Measurements from ENCODE around the gene WSCD1.
A peak's percentile ranks its signal among the peaks of the same experiment; 100 is the strongest.

Gene WSCD1

DNA sequence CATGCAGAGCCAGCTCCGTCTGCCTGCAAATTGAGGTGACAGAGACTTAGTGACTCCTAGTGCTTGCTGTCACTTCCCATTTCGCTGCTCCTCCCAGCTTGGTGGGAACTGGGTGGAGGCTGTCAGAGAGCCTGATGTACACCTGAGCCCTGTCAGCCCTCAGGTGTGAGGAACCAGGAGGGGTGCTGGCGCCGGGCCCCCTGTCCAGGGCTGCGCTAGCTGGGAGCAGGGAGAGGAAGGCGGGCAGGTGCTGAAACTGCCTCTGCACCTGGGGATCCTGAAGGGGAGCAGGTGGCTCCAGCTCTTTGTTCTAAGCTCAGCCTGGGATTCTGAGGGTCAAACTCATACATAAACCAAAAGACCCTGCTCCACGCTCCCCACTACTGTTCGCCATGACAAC, 10.8 kb upstream of the WSCD1 start:
- Histone ChIP-seq H3K36me3 (ENCODE audit: control insufficient read depth, insufficient read depth, low read length) (no peaks in the 10 kb centered on the region), H3K4me1 (ENCODE audit: control insufficient read depth, insufficient read depth, low read length) (no peaks in the 10 kb centered on the region), H3K9me3 (ENCODE audit: control insufficient read depth, insufficient read depth, low read length) (no peaks in the 10 kb centered on the region), H3K27me3 (ENCODE audit: control insufficient read depth, insufficient read depth, low read length) (no peaks in the 10 kb centered on the region), H3K27ac (ENCODE audit: low read length) (no peak overlapping the region), H3K4me3 (ENCODE audit: low read length) (no peak overlapping the region)
- no peak for DNase-seq (ENCODE audit: low read depth, low spot score)
- WGBS (ENCODE audit: insufficient coverage, insufficient read length) = no CpG with 5 or more reads among the region's 8 CpGs

DNA sequence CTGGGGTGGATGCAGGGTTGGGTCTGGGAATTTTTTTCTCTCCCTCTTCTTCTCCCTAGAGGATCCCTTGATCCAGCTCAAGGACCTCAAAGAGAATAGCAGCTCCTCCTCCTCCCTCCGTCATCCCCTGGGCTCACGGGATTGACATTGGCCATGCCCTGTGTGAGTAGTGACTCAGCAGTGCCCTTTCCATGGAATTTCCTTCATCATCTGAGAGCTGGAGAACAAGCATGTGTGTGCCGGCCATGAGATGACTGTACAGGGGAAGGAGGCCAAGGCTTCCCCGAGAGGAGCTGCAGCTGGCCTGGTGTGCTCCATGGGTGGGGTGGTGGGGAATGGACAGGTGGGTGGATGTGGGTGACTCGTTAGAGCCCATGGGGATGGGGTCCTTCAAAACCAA, 8.9 kb upstream of the WSCD1 start:
- no peaks in the 10 kb centered on the region for H3K36me3 ChIP-seq (ENCODE audit: control insufficient read depth, insufficient read depth, low read length)
- no peak overlapping the region for H3K27ac ChIP-seq (ENCODE audit: low read length)
- no peak overlapping the region; the same call in 1 of the 2 replicates for H3K4me3 ChIP-seq (ENCODE audit: low read length)
- H3K27me3 ChIP-seq (ENCODE audit: control insufficient read depth, insufficient read depth, low read length) = no peaks in the 10 kb centered on the region
- H3K4me1 ChIP-seq (ENCODE audit: control insufficient read depth, insufficient read depth, low read length) = no peaks in the 10 kb centered on the region
- H3K9me3 ChIP-seq (ENCODE audit: control insufficient read depth, insufficient read depth, low read length) = no peaks in the 10 kb centered on the region
- WGBS (ENCODE audit: insufficient coverage, insufficient read length) = no CpG with 5 or more reads among the region's 5 CpGs
- DNase-seq (ENCODE audit: low read depth, low spot score) = no peak

DNA sequence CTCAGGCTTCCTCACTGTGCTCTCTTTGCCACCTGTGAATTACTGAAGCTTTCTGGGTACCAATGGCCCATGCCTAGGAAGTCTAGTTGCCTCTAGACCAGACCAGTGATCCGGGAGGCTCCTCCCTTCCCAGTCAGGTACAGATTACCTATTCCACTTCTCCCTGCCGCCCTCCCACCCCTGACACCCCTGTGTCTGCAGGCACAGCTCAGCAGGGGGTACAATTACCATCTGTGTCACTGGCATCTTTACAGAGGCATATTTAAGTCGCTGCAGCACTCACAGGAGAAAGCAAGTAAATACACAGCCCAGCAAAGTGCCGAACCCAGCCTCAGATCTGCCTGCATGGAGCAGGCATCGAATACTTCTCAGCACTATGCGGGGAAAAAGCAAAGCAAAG, 5.3 kb upstream of the WSCD1 start:
- Histone ChIP-seq H3K9me3 (ENCODE audit: control insufficient read depth, insufficient read depth, low read length) (no peaks in the 10 kb centered on the region), H3K27me3 (ENCODE audit: control insufficient read depth, insufficient read depth, low read length) (peaks cover 4% of the 10 kb centered on the region; the same call in 1 of the 2 replicates), H3K4me3 (ENCODE audit: low read length) (no peak overlapping the region), H3K4me1 (ENCODE audit: control insufficient read depth, insufficient read depth, low read length) (peaks cover 3% of the 10 kb centered on the region), H3K27ac (ENCODE audit: low read length) (no peak overlapping the region), H3K36me3 (ENCODE audit: control insufficient read depth, insufficient read depth, low read length) (no peaks in the 10 kb centered on the region)
- WGBS (ENCODE audit: insufficient coverage, insufficient read length) = no CpG with 5 or more reads among the region's 6 CpGs
- no peak for DNase-seq (ENCODE audit: low read depth, low spot score)

DNA sequence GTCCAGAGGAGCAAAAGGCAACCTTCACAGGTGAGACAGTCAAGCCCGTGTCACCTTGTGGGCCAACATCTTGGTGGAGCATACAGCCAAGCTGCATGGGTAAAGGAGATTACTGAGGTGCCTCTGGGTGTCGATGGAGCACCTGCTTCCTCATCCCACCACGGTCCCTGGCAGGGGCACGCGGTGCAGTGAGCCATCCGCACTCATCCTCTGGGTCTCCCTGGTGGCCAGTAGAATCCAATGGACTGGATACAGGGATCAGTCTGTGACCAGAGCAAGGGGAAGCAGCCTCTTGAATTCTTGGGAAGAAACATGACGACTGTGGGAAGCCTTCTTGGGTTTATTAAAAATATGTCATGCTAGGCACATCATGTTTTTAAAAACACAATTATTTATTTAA, 4.8 kb upstream of the WSCD1 start:
- no peaks in the 10 kb centered on the region for H3K9me3 ChIP-seq (ENCODE audit: control insufficient read depth, insufficient read depth, low read length)
- WGBS (ENCODE audit: insufficient coverage, insufficient read length) = no CpG with 5 or more reads among the region's 7 CpGs
- DNase-seq (ENCODE audit: low read depth, low spot score) = no peak
- H3K27ac ChIP-seq (ENCODE audit: low read length) = no peak overlapping the region
- H3K27me3 ChIP-seq (ENCODE audit: control insufficient read depth, insufficient read depth, low read length) = peaks cover 5% of the 10 kb centered on the region; the same call in 1 of the 2 replicates
- peaks cover 3% of the 10 kb centered on the region for H3K4me1 ChIP-seq (ENCODE audit: control insufficient read depth, insufficient read depth, low read length)
- H3K4me3 ChIP-seq (ENCODE audit: low read length) = no peak overlapping the region
- no peaks in the 10 kb centered on the region for H3K36me3 ChIP-seq (ENCODE audit: control insufficient read depth, insufficient read depth, low read length)

DNA sequence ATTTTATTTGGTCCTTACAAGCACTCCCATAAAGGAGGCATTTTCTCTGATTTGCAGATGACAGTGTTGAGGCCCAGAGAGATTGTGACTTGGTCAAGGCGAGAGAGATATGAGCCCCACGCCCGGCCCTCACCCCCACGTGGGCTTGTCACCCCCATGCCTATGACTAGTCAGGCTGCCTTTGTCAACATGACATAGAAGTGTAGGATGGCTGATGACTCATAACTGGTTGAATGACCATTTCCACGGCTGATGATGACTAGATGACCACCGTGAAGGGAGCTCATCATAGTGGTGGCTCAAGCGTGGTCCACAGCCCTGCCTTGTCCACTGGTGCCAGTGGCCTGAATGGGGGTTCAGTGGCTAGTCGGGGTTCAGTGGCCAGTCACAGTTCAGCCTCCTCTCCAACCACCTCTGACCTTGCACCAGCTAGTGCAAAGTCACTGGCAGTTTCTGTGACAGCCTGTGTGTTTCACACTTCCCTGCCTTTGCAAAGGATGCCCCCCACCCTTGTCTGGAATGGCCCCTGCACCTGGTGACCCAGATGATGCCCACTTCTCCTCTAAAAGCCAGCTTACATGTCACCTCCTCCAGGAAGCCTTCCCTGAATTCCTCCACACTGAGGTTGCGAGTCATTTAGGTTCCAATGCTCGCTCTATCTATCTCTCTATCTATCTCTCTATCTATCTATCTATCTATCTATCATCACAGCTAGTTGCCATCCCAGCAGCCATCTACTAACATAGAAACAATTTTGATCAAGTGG, 3.8 kb upstream of the WSCD1 start:
- no peaks in the 10 kb centered on the region for H3K9me3 ChIP-seq (ENCODE audit: control insufficient read depth, insufficient read depth, low read length)
- H3K36me3 ChIP-seq (ENCODE audit: control insufficient read depth, insufficient read depth, low read length) = no peaks in the 10 kb centered on the region
- no peak for DNase-seq (ENCODE audit: low read depth, low spot score)
- H3K4me3 ChIP-seq (ENCODE audit: low read length) = no peak overlapping the region
- WGBS (ENCODE audit: insufficient coverage, insufficient read length) = no CpG with 5 or more reads among the region's 10 CpGs
- H3K27me3 ChIP-seq (ENCODE audit: control insufficient read depth, insufficient read depth, low read length) = peaks cover 5% of the 10 kb centered on the region; the same call in 1 of the 2 replicates
- H3K27ac ChIP-seq (ENCODE audit: low read length) = no peak overlapping the region
- H3K4me1 ChIP-seq (ENCODE audit: control insufficient read depth, insufficient read depth, low read length) = peaks cover 4% of the 10 kb centered on the region

DNA sequence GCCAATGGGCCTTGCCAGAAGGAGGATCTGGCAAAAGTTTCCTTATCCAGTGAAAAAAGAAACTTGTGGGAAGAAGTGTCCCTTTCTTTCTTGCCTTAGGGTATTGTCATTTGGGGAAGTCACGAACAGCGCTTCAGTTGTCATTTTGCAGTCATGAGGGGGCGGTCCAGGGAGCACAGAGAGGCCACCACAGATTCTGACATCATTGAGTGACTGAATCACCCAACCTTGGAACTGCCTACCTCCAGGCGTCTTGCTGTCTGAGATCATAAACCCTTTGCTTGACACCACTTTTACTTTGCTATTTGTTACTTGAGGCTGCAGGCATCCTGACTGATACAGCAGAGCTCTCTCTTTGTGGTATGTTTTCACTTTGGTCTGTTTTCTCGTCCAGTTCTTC, 3.1 kb upstream of the WSCD1 start:
- no peaks in the 10 kb centered on the region for H3K36me3 ChIP-seq (ENCODE audit: control insufficient read depth, insufficient read depth, low read length)
- no CpG with 5 or more reads among the region's 5 CpGs for WGBS (ENCODE audit: insufficient coverage, insufficient read length)
- no peak overlapping the region for H3K4me3 ChIP-seq (ENCODE audit: low read length)
- H3K9me3 ChIP-seq (ENCODE audit: control insufficient read depth, insufficient read depth, low read length) = no peaks in the 10 kb centered on the region
- H3K27ac ChIP-seq (ENCODE audit: low read length) = no peak overlapping the region
- no peak for DNase-seq (ENCODE audit: low read depth, low spot score)
- peaks cover 7% of the 10 kb centered on the region for H3K4me1 ChIP-seq (ENCODE audit: control insufficient read depth, insufficient read depth, low read length)
- peaks cover 5% of the 10 kb centered on the region; the same call in 1 of the 2 replicates for H3K27me3 ChIP-seq (ENCODE audit: control insufficient read depth, insufficient read depth, low read length)

DNA sequence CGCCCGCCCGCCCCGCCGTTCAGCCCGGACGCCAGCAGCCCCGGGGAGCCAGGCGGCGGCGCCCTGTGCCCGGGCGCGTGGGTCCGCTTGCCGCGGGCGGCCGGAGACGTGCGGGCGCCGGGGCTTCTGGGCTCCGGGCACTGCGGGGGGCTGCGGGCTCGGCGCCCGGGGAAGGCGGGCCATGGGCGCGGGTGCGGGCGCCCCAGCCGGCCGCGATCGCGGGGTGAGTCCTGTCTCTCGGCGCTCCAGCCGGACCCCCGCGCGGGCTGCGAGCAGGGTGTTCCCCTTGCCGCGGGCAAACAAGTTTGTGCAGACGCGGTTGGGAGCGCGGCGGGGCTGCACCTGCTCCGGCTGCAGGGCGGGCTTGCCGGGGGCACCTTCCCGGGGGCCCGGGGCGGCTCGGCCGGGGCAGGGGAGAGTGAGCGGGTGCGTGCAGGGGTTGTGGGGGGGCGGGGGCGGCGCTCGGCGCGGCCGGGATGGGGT, 292 bp downstream of the WSCD1 start:
- no CpG with 5 or more reads among the region's 70 CpGs for WGBS (ENCODE audit: insufficient coverage, insufficient read length)
- Histone ChIP-seq H3K4me3 (ENCODE audit: low read length) (peak overlapping the region; percentile 76; the same call in 1 of the 2 replicates), H3K27me3 (ENCODE audit: control insufficient read depth, insufficient read depth, low read length) (peaks cover 5% of the 10 kb centered on the region; the same call in 1 of the 2 replicates), H3K36me3 (ENCODE audit: control insufficient read depth, insufficient read depth, low read length) (no peaks in the 10 kb centered on the region), H3K27ac (ENCODE audit: low read length) (no peak overlapping the region), H3K9me3 (ENCODE audit: control insufficient read depth, insufficient read depth, low read length) (no peaks in the 10 kb centered on the region), H3K4me1 (ENCODE audit: control insufficient read depth, insufficient read depth, low read length) (peaks cover 7% of the 10 kb centered on the region)
- DNase-seq (ENCODE audit: low read depth, low spot score) = no peak

DNA sequence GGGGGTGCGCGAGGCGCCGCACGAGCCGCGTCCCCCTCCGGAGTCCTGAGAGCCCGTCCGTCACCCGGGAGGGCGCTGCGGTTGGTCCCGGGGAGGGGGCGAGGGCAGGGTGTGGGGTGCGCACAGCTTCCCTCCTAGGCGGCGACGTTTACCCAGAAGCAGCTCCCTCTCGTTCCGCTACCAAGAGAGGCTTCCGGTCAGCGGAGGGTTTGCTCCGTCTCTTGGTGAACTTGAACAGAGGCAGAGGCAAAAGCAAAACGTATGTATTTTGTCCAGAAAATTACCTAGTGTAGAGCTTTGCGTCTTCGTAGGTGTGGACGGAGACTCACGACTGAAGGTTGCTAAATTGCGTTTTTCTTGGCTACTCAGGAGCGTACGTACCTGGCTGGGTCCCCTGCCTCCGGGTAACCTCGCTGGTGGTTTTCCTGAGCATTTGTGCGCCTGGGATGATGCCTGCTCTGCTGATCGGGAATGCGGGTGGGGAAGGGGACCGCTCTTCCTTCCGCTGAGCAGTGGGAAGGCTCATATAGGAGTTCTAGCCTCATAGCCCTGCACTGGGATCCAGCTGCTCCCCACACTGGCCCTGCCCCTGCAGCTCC, 833 bp downstream of the WSCD1 start:
- H3K9me3 ChIP-seq (ENCODE audit: control insufficient read depth, insufficient read depth, low read length) = no peaks in the 10 kb centered on the region
- peak overlapping the region; percentile 76; the same call in 1 of the 2 replicates for H3K4me3 ChIP-seq (ENCODE audit: low read length)
- peaks cover 5% of the 10 kb centered on the region; the same call in 1 of the 2 replicates for H3K27me3 ChIP-seq (ENCODE audit: control insufficient read depth, insufficient read depth, low read length)
- no peak overlapping the region for H3K27ac ChIP-seq (ENCODE audit: low read length)
- no peak for DNase-seq (ENCODE audit: low read depth, low spot score)
- H3K4me1 ChIP-seq (ENCODE audit: control insufficient read depth, insufficient read depth, low read length) = peaks cover 7% of the 10 kb centered on the region
- WGBS (ENCODE audit: insufficient coverage, insufficient read length) = no CpG with 5 or more reads among the region's 39 CpGs
- H3K36me3 ChIP-seq (ENCODE audit: control insufficient read depth, insufficient read depth, low read length) = no peaks in the 10 kb centered on the region

DNA sequence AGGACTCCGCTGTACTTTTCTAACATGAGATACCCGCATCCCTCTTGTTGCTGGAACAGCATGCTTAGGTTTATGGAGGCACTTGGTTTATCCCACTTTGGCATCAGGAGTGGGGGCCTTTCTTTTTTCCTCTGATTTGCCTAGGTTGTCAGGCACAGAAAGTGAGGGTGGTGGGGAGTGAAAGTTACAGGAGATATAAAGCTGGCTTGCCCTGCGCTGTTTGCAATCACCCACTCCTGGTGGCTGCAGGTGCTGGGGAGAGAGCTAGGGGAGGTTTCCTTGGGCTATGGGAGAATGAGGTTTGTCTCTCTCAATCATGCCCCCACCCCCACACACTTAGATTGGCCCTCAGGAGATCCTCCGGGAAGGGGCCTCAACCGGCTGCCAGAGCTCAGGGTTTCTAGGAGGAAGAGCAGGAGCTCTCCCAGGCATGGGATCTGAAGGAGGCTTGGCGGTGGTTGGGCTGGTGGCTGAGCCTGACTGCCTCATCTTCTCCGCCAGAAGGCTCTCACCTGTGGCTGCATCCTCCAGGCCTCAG, 1.4 kb downstream of the WSCD1 start:
- H3K4me1 ChIP-seq (ENCODE audit: control insufficient read depth, insufficient read depth, low read length) = peaks cover 7% of the 10 kb centered on the region
- H3K9me3 ChIP-seq (ENCODE audit: control insufficient read depth, insufficient read depth, low read length) = no peaks in the 10 kb centered on the region
- DNase-seq (ENCODE audit: low read depth, low spot score) = no peak
- peak overlapping the region; percentile 76; the same call in 1 of the 2 replicates for H3K4me3 ChIP-seq (ENCODE audit: low read length)
- WGBS (ENCODE audit: insufficient coverage, insufficient read length) = no CpG with 5 or more reads among the region's 7 CpGs
- no peaks in the 10 kb centered on the region for H3K36me3 ChIP-seq (ENCODE audit: control insufficient read depth, insufficient read depth, low read length)
- H3K27ac ChIP-seq (ENCODE audit: low read length) = no peak overlapping the region
- peaks cover 5% of the 10 kb centered on the region; the same call in 1 of the 2 replicates for H3K27me3 ChIP-seq (ENCODE audit: control insufficient read depth, insufficient read depth, low read length)

DNA sequence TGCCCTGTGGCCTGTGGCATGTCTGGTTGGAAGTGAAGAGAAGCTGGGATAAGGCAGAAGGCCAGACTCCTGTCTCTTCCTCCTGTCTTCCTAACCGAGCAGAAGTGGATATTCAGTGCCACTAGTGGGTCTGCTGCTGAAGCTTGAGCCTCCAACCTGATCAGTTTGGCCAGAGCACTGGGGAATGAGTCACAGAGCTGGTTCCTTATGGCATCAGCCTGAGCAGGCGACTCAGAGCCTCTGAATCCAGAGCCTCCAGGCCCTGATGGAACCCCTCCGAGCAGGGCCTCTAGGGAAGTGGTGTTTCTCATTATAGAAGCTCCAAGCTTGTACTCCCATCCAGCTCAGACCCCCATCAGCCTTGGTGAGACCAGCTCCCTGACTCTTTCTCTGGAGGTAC, 2.0 kb downstream of the WSCD1 start:
- no CpG with 5 or more reads among the region's 3 CpGs for WGBS (ENCODE audit: insufficient coverage, insufficient read length)
- no peak overlapping the region for H3K4me3 ChIP-seq (ENCODE audit: low read length)

More for the DNA sequence above, 2.0 kb downstream of the WSCD1 start:
- Histone ChIP-seq H3K9me3 (ENCODE audit: control insufficient read depth, insufficient read depth, low read length) (no peaks in the 10 kb centered on the region), H3K27me3 (ENCODE audit: control insufficient read depth, insufficient read depth, low read length) (peaks cover 5% of the 10 kb centered on the region; the same call in 1 of the 2 replicates), H3K27ac (ENCODE audit: low read length) (no peak overlapping the region), H3K4me1 (ENCODE audit: control insufficient read depth, insufficient read depth, low read length) (peaks cover 7% of the 10 kb centered on the region), H3K36me3 (ENCODE audit: control insufficient read depth, insufficient read depth, low read length) (no peaks in the 10 kb centered on the region)
- no peak for DNase-seq (ENCODE audit: low read depth, low spot score)
